IMR-90 (cell line): ENCODE data around the gene CABP1. TPM values are rescaled to one million over a fixed set of nuclear protein-coding genes. Genes with fewer than 3 reads are reported as not detected.

ENCODE experiments used
- ATAC-seq: fragments of 200-7000 bp; cut with Tn5 transposase; 2 replicates; pipeline ENCODE4 v1.9.1; 2020; ENCODE audit warnings: low read depth, mild to moderate bottlenecking, moderate library complexity
- BruUV-seq: library from RNA; stranded (reverse); fragments of 400-500 nt; replicated peaks from 2 replicates; lab custom pipeline; 2021; lab: Mats Ljungman, UMichigan
- CTCF ChIA-PET: fragments of 300-600 bp; formaldehyde crosslinking; extraction: SDS; loops from one replicate; lab custom pipeline; 2021; ENCODE audit warnings: antibody characterized with exemption; lab: Yijun Ruan, JAX
- POLR2A ChIA-PET: fragments of 300-600 bp; sonication (Branson Sonifier 250); formaldehyde crosslinking; loops from one replicate; lab custom pipeline; 2022; ENCODE audit warnings: antibody characterized with exemption; ENCODE audit not compliant: unreplicated experiment; lab: Charles Lee
- DNase-seq: peaks from one replicate; pipeline ENCODE4 v3.0.0; 2013
- H2AFZ ChIP-seq: replicated peaks from 2 replicates; pipeline ENCODE3; 2013; ENCODE audit warnings: low read length, mild to moderate bottlenecking; ENCODE audit not compliant: poor library complexity
- H2AK5ac ChIP-seq: 2 replicates; pipeline ENCODE4 v1.6.1; 2013; ENCODE audit warnings: low read depth, low read length, inconsistent platforms
- H2AK9ac ChIP-seq: replicated peaks from 2 replicates; pipeline ENCODE3; 2013; ENCODE audit warnings: mild to moderate bottlenecking, low read depth, low read length, moderate library complexity; ENCODE audit not compliant: poor library complexity
- H2BK120ac ChIP-seq: 2 replicates; pipeline ENCODE4 v1.6.1; 2013; ENCODE audit warnings: low read depth, low read length, inconsistent platforms
- H2BK15ac ChIP-seq: 3 replicates; pipeline ENCODE4 v1.6.1; 2013; ENCODE audit warnings: low read depth, low read length, inconsistent platforms
- H2BK20ac ChIP-seq: 2 replicates; pipeline ENCODE4 v1.6.1; 2013; ENCODE audit warnings: low read depth, mild to moderate bottlenecking, inconsistent platforms, low read length, moderate library complexity
- H2BK5ac ChIP-seq: 2 replicates; pipeline ENCODE4 v1.6.1; 2013; ENCODE audit warnings: mild to moderate bottlenecking, low read depth, low read length, inconsistent platforms; ENCODE audit not compliant: poor library complexity, severe bottlenecking
- H3K14ac ChIP-seq: replicated peaks from 2 replicates; pipeline ENCODE4 v1.6.1; 2013; ENCODE audit warnings: low read depth, low read length, inconsistent platforms
- H3K18ac ChIP-seq: 2 replicates; pipeline ENCODE4 v1.6.1; 2013; ENCODE audit warnings: low read depth, low read length, control low read depth
- H3K23ac ChIP-seq: 2 replicates; pipeline ENCODE4 v1.6.1; 2013; ENCODE audit warnings: low read depth, low read length, inconsistent platforms
- H3K27ac ChIP-seq: 2 replicates; pipeline ENCODE4 v1.5.1; 2013; ENCODE audit warnings: mild to moderate bottlenecking, control low read depth, low read length; ENCODE audit not compliant: insufficient read depth
- H3K27me3 ChIP-seq: 2 replicates; pipeline ENCODE4 v1.6.1; 2013; ENCODE audit warnings: low read length; ENCODE audit not compliant: control insufficient read depth, insufficient read depth
- H3K36me3 ChIP-seq: 2 replicates; pipeline ENCODE4 v1.6.1; 2013; ENCODE audit warnings: low read length, mixed read lengths; ENCODE audit not compliant: control insufficient read depth, insufficient read depth
- H3K4ac ChIP-seq: 2 replicates; pipeline ENCODE4 v1.6.1; 2013; ENCODE audit warnings: low read depth, low read length, inconsistent platforms
- H3K4me1 ChIP-seq: 2 replicates; pipeline ENCODE4 v1.6.1; 2013; ENCODE audit warnings: low read length, mixed read lengths; ENCODE audit not compliant: control insufficient read depth, insufficient read depth
- H3K4me2 ChIP-seq: 2 replicates; pipeline ENCODE4 v1.6.1; 2013; ENCODE audit warnings: low read depth, mild to moderate bottlenecking, control low read depth, low read length, moderate library complexity
- H3K4me3 ChIP-seq: 2 replicates; pipeline ENCODE4 v1.5.1; 2013; ENCODE audit warnings: low read depth, mild to moderate bottlenecking, control low read depth, low read length, moderate library complexity; ENCODE audit not compliant: insufficient read depth
- H3K56ac ChIP-seq: 2 replicates; pipeline ENCODE4 v1.6.1; 2013; ENCODE audit warnings: low read length, inconsistent platforms; ENCODE audit not compliant: insufficient read depth; ENCODE audit errors: extremely low read depth
- H3K79me1 ChIP-seq, 2 experiments: 2 replicates each; pipeline ENCODE4 v1.6.1; 2013; ENCODE audit warnings: low read length in 2 of 2, inconsistent platforms in 1 of 2, low read depth in 1 of 2
- H3K9ac ChIP-seq: 2 replicates; pipeline ENCODE4 v1.6.1; 2013; ENCODE audit warnings: low read depth, low read length, control low read depth
- H3K9me1 ChIP-seq: 2 replicates; pipeline ENCODE4 v1.6.1; 2013; ENCODE audit warnings: low read length, inconsistent platforms; ENCODE audit not compliant: insufficient read depth
- H3K9me3 ChIP-seq: 2 replicates; pipeline ENCODE4 v1.6.1; 2013; ENCODE audit warnings: low read length; ENCODE audit not compliant: control insufficient read depth, insufficient read depth
- H4K20me1 ChIP-seq: 2 replicates; pipeline ENCODE4 v1.6.1; 2013; ENCODE audit warnings: low read length, inconsistent platforms; ENCODE audit not compliant: insufficient read depth
- H4K5ac ChIP-seq: 2 replicates; pipeline ENCODE4 v1.6.1; 2013; ENCODE audit warnings: mild to moderate bottlenecking, low read depth, low read length, control low read depth
- H4K8ac ChIP-seq, 2 experiments: 2 replicates each; pipeline ENCODE4 v1.6.1; 2013; ENCODE audit warnings: low read depth in 2 of 2, low read length in 2 of 2, control low read depth in 1 of 2, inconsistent platforms in 1 of 2
- H4K91ac ChIP-seq: 2 replicates; pipeline ENCODE4 v1.6.1; 2013; ENCODE audit warnings: low read depth, low read length, inconsistent platforms; ENCODE audit not compliant: insufficient read depth
- CEBPB ChIP-seq: IDR thresholded peaks from 2 replicates; pipeline ENCODE4 v1.6.1; 2012; ENCODE audit warnings: low read depth, low read length, improper control_type of control experiment
- CHD1 ChIP-seq: IDR thresholded peaks from 2 replicates; pipeline ENCODE4 v1.6.1; 2012; ENCODE audit warnings: low read depth, low read length, improper control_type of control experiment
- FOS ChIP-seq: fragments of 150-350 bp; IDR thresholded peaks from 2 replicates; pipeline ENCODE4 v1.6.1; 2016; ENCODE audit warnings: low read depth, low read length
- MAZ ChIP-seq: IDR thresholded peaks from 2 replicates; pipeline ENCODE4 v1.6.1; 2012; ENCODE audit warnings: low read depth, mild to moderate bottlenecking, low read length, improper control_type of control experiment, moderate library complexity, borderline replicate concordance
- NFE2L2 ChIP-seq: fragments of 150-350 bp; IDR thresholded peaks from 2 replicates; pipeline ENCODE4 v1.6.1; 2016; ENCODE audit warnings: low read depth, mild to moderate bottlenecking, low read length
- POLR2A ChIP-seq: IDR thresholded peaks from 2 replicates; pipeline ENCODE4 v1.6.1; 2012; ENCODE audit warnings: mild to moderate bottlenecking, low read depth, low read length
- RAD21 ChIP-seq: IDR thresholded peaks from 2 replicates; pipeline ENCODE4 v1.6.1; 2012; ENCODE audit warnings: low read length, improper control_type of control experiment
- RFX5 ChIP-seq: IDR thresholded peaks from 2 replicates; pipeline ENCODE4 v1.8.0; 2012; ENCODE audit warnings: low read depth, mild to moderate bottlenecking, low read length, moderate library complexity
- SMC3 ChIP-seq: fragments of 150-350 bp; IDR thresholded peaks from 2 replicates; pipeline ENCODE4 v1.6.1; 2016; ENCODE audit warnings: low read depth, mild to moderate bottlenecking, antibody characterized with exemption, low read length, moderate library complexity
- WGBS, 2 experiments: methylation state at CpG; one replicate each; pipeline versions ENCODE4 v1.1.5 to v1.1.7; 2013; ENCODE audit warnings: missing lambda C conversion rate in 2 of 2; ENCODE audit not compliant: insufficient read length in 1 of 2; ENCODE audit errors: extremely low coverage in 2 of 2; 5-methylcytosine and 5-hydroxymethylcytosine counted together
- dilution Hi-C: fragments of 300-500 bp; cut with HindIII; formaldehyde crosslinking; loops from one replicate; pipeline ENCODE4 v1.14.3; 2018; ENCODE audit warnings: low sequenced_read_pairs; ENCODE audit not compliant: unreplicated experiment
- in situ Hi-C: fragments of 300-500 bp; cut with MboI; formaldehyde crosslinking; loops from 3 replicates; pipeline ENCODE4 v1.14.3; 2019; ENCODE audit warnings: low sequenced_read_pairs, inconsistent platforms, mixed read lengths
- intact Hi-C: fragments of 100-400 bp; cut with micrococcal nuclease; formaldehyde crosslinking; loops from 2 replicates; pipeline ENCODE4 v1.10.0; 2022
- polyA plus RNA-seq, 3 experiments: library from polyadenylated mRNA; depleted of rRNA; stranded (reverse); fragments of >200 nt; gene quantifications; 2 replicates each; pipeline ENCODE4 v1.2.3, GENCODE V29; 2012; ENCODE audit warnings: low replicate concordance in 1 of 3
- total RNA-seq: library from RNA; depleted of rRNA; stranded (reverse); fragments of >200 nt; gene quantifications from 2 replicates; pipeline ENCODE4 v1.2.3, GENCODE V29; 2012
- TF ChIP-seq, protein P1 (sequence below): conservative IDR thresholded peaks from 2 replicates; pipeline ENCODE4 v1.5.1; 2012; ENCODE audit warnings: mild to moderate bottlenecking, low read depth, low read length, improper control_type of control experiment
- TF ChIP-seq, protein P2 (sequence below): fragments of 150-350 bp; IDR thresholded peaks from 2 replicates; pipeline ENCODE4 v1.6.1; 2016; ENCODE audit warnings: low read depth, mild to moderate bottlenecking, low read length, moderate library complexity, borderline replicate concordance

Gene CABP1
- total and polyA plus RNA-seq, 2 of the 4 experiments (the other 2 are of a cell fraction), result 0.54 to 1.1 TPM

DNA sequence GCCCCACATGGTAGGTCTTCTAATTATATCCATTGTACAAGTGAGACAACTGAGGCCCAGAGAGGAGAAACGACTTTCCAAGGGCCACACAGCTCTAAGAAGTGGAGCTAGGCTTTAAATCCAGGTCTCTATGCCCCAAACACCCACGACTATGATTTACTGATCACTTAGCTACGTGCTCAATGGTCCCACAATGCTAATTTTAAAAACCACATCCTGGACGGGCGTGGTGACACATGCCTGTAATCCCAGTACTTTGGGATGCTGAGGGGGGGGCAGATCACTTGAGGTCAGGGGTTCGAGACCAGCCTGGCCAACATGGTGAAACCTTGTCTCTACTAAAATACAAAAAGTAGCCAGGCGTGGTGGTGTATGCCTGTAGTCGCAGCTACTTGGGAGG is 38.1 kb downstream of the CABP1 start:
- no peaks in the 10 kb centered on the region for H3K4me1 ChIP-seq
- no peak overlapping the region for H3K9ac ChIP-seq
- H3K27me3 ChIP-seq, result peaks cover 6% of the 10 kb centered on the region
- in situ Hi-C loops (no loop called here), dilution Hi-C loops (no loop called here), intact Hi-C loops (no loop called here)
- H3K36me3 ChIP-seq, result no peaks in the 10 kb centered on the region
- H3K9me3 ChIP-seq, result no peaks in the 10 kb centered on the region
- no peak overlapping the region for H4K91ac ChIP-seq
- no TSS peak for BruUV-seq
- no peak for ATAC-seq
- H2BK20ac ChIP-seq, result no peak overlapping the region
- ChIA-PET POLR2A (no interaction called here), CTCF (no interaction called here)
- H2AK9ac ChIP-seq, result no peak overlapping the region
- H3K18ac ChIP-seq, result no peak overlapping the region
- H3K4ac ChIP-seq, result no peak overlapping the region
- H4K5ac ChIP-seq, result no peak overlapping the region
- H2BK15ac ChIP-seq, result no peak overlapping the region
- H3K9me1 ChIP-seq, result no peaks in the 10 kb centered on the region
- no peak overlapping the region for H2AK5ac ChIP-seq
- no peak overlapping the region for H4K8ac ChIP-seq
- no peaks in the 10 kb centered on the region for H4K20me1 ChIP-seq
- H2AFZ ChIP-seq, result no peak overlapping the region
- H3K14ac ChIP-seq, result no peak overlapping the region
- no peak overlapping the region for H2BK5ac ChIP-seq
- H3K27ac ChIP-seq, result no peak overlapping the region
- H2BK120ac ChIP-seq, result no peak overlapping the region
- no peak overlapping the region for H3K23ac ChIP-seq
- no peak overlapping the region for H3K4me2 ChIP-seq
- DNase-seq, result no peak
- H3K56ac ChIP-seq, result no peak overlapping the region
- H3K79me1 ChIP-seq, result no peaks in the 10 kb centered on the region
- no peak overlapping the region for H3K4me3 ChIP-seq
- TF ChIP-seq CEBPB (no peak), FOS (no peak), CHD1 (no peak), POLR2A (no peak), SMC3 (no peak), RAD21 (no peak), MAZ (no peak), NFE2L2 (no peak), RFX5 (no peak)
- TF ChIP-seq, protein P1, sequence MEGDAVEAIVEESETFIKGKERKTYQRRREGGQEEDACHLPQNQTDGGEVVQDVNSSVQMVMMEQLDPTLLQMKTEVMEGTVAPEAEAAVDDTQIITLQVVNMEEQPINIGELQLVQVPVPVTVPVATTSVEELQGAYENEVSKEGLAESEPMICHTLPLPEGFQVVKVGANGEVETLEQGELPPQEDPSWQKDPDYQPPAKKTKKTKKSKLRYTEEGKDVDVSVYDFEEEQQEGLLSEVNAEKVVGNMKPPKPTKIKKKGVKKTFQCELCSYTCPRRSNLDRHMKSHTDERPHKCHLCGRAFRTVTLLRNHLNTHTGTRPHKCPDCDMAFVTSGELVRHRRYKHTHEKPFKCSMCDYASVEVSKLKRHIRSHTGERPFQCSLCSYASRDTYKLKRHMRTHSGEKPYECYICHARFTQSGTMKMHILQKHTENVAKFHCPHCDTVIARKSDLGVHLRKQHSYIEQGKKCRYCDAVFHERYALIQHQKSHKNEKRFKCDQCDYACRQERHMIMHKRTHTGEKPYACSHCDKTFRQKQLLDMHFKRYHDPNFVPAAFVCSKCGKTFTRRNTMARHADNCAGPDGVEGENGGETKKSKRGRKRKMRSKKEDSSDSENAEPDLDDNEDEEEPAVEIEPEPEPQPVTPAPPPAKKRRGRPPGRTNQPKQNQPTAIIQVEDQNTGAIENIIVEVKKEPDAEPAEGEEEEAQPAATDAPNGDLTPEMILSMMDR, result no peak
- TF ChIP-seq, protein P2, sequence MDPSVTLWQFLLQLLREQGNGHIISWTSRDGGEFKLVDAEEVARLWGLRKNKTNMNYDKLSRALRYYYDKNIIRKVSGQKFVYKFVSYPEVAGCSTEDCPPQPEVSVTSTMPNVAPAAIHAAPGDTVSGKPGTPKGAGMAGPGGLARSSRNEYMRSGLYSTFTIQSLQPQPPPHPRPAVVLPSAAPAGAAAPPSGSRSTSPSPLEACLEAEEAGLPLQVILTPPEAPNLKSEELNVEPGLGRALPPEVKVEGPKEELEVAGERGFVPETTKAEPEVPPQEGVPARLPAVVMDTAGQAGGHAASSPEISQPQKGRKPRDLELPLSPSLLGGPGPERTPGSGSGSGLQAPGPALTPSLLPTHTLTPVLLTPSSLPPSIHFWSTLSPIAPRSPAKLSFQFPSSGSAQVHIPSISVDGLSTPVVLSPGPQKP, result no peak
- no CpG with 5 or more reads among the region's 8 CpGs for WGBS, 2 experiments
